Activated CD4-positive, alpha-beta T cell treated with anti-CD3 and anti-CD28 coated beads, Interleukin-2, amount 50 U/mL, for 4 hours (primary cell): Measurements from ENCODE around the gene GUSB.

Source experiments
- DNase-seq, 2 experiments: peaks; one replicate each; pipeline ENCODE4 v3.0.0-alpha.2; 2020

GUSB gene

DNA sequence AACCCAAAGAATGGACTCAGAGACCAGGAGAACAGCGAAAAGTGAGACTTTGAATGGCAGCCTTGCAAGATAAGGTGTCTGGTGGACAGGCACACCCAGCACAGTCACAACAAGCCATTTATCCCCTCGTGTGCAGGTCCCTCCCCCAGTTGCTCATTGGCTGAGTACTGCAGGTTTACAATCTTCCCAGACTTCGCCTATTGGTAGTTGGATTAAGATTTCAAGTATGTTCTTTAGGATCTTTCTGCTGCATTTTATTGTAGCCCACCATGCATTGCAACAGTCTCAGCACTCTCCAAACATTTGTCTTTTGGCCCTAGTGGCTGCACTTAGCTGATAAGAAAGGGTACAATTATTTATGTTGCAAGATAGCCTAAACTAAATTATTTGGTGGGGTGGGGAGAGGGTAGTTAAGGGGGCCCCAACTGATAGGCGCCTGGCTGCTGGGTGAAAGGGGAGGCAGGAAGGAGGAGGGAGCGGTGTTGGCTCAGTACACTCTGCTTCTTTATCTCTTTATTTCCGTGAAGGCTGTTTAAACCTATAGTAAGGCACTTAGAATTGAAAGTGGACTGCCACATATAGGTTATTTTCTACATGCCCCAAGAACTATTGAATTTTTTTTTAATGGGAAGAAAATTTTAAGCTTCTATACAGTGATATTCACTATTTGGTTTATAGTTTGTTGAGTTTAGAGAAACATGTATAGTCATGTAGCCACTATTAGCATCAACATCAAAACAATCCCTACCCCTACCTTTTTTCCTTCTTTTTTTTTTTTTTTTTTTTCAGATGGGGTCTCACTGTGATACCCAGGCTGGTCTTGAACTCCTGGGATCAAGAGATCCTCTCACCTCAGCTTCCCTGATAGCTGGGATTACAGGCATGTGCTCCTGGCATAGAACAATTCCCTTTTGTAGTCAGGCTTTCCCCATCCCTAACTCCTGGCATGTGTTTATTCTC, 54.2 kb downstream of the GUSB start:
- DNase-seq = no peak

- no peak for DNase-seq
Observed at GRCh38 chr7:65926588-65926987, 55.4 kb downstream of the GUSB start.

DNA sequence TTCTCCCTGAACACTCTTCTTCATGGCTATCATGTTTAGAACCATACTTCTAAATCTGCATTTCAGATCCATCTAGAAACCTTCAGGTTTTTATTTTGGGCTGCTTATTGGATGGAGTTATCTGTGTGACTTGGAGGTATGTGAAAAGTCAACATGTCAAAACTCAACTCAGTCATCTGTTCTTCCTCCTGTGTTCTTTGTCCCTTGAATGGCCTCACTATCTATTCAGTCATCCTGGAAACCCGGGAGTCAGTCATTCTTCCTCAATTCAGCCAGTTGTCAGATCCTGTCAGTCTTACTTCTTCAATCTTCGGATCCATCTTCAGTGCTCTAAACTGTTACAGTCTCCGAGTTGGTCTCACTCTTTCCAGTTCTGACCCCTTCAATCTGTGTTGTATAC, 57.0 kb downstream of the GUSB start:
- no peak for DNase-seq

- no peak for DNase-seq
Observed at GRCh38 chr7:65924193-65924592, 57.8 kb downstream of the GUSB start.

DNA sequence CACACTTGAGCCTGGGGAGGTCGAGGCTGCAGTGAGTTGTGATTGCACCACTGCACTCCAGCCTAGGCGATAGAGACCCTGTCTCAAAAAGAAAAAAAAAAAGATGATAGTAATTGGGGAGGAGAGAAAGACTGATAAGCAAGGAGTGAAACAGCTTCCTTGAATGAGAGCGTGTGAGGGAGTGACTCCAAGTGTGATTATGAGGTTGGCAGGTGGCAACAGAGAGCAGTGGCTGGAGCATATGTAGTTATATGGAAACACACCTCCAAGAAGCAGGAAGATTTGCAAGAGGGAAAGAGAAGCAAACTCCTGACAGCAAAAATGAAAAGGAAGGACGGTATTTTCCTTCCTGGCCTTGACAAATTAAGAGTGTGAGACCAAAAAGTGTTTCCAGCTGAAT, 58.7 kb downstream of the GUSB start:
- no peak for DNase-seq

GRCh38 chr7:65915921-65916657, 65.9 kb downstream of the GUSB start:
- no peak for DNase-seq

DNA sequence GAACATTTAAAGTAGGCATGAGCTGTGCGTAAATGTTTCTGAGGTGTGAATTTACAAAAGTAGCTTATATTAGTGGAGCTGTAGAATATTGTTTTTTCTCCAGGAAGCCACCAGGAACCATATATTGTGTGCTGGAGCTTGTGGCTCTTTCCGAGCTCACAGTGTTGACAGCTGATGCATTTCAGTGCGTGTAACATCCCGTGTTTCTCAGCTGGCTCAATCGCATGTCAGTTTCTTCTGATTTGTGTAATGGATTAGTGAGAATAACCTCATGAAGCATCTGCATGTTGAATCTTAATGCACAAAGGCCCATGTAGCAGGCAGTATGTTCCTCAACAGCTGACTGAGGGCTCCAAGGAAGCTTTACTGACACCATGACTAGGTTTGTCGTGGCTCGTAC, 69.8 kb downstream of the GUSB start:
- DNase-seq = no peak
